Caco-2 (cell line): ENCODE results near the gene EGFR. TPM values are rescaled to one million over a fixed set of nuclear protein-coding genes. Genes with fewer than 3 reads are reported as not detected.

Experiments used
- BruUV-seq: library from RNA; stranded (reverse); fragments of 400-500 nt; replicated peaks from 2 replicates; lab custom pipeline; 2021; lab: Mats Ljungman, UMichigan
- CTCF ChIA-PET: fragments of 300-600 bp; sonication (Branson Sonifier 250); formaldehyde crosslinking; loops from one replicate; lab custom pipeline; 2022; ENCODE audit warnings: antibody characterized with exemption; lab: Charles Lee
- POLR2A ChIA-PET: fragments of 300-600 bp; sonication (Branson Sonifier 250); formaldehyde crosslinking; loops from one replicate; lab custom pipeline; 2022; ENCODE audit warnings: antibody characterized with exemption; lab: Charles Lee
- DNase-seq, 2 experiments: peaks; one replicate each; pipeline versions ENCODE4 v3.0.0 to v3.0.0-alpha.2; 2020 to 2022
- H3K27me3 ChIP-seq: replicated peaks from 2 replicates; pipeline ENCODE4 v1.6.0; 2011; ENCODE audit warnings: low read length; ENCODE audit not compliant: control insufficient read depth, insufficient read depth
- H3K36me3 ChIP-seq: 2 replicates; pipeline ENCODE4 v1.5.1; 2011; ENCODE audit warnings: low read length; ENCODE audit not compliant: control insufficient read depth, insufficient read depth
- H3K4me1 ChIP-seq: fragments of 250-450 bp; sonication (Bioruptor Pico); 2 replicates; pipeline ENCODE4 v1.5.1; 2020; ENCODE audit warnings: mild to moderate bottlenecking
- H3K4me3 ChIP-seq: 2 replicates; pipeline ENCODE4 v1.5.1; 2011; ENCODE audit warnings: low read depth, mild to moderate bottlenecking, control low read depth, low read length
- H3K9me3 ChIP-seq: fragments of 250-450 bp; sonication (Bioruptor Pico); 2 replicates; pipeline ENCODE4 v1.5.1; 2020; ENCODE audit warnings: mild to moderate bottlenecking, moderate library complexity
- H3K27ac Mint-ChIP-seq: one replicate; pipeline ENCODE4 v1.8.0; 2022; ENCODE audit warnings: mixed read lengths; ENCODE audit not compliant: unreplicated experiment
- H3K27me3 Mint-ChIP-seq: one replicate; pipeline ENCODE4 v1.8.0; 2022; ENCODE audit warnings: mixed read lengths; ENCODE audit not compliant: insufficient read depth, unreplicated experiment
- H3K36me3 Mint-ChIP-seq: one replicate; pipeline ENCODE4 v1.8.0; 2022; ENCODE audit warnings: mild to moderate bottlenecking, mixed read lengths; ENCODE audit not compliant: insufficient read depth, unreplicated experiment
- H3K4me1 Mint-ChIP-seq: one replicate; pipeline ENCODE4 v1.8.0; 2022; ENCODE audit warnings: low read depth, mixed read lengths; ENCODE audit not compliant: unreplicated experiment
- H3K4me3 Mint-ChIP-seq: one replicate; pipeline ENCODE4 v1.8.0; 2022; ENCODE audit warnings: mild to moderate bottlenecking, moderate library complexity, mixed read lengths; ENCODE audit not compliant: unreplicated experiment
- H3K9me3 Mint-ChIP-seq: one replicate; pipeline ENCODE4 v1.8.0; 2022; ENCODE audit warnings: mixed read lengths; ENCODE audit not compliant: unreplicated experiment
- CTCF ChIP-seq, 2 experiments: fragments of 200-600 bp in 1 of 2; IDR thresholded peaks; 1 replicate in 1 of 2; 2 replicates in 1 of 2; pipeline versions ENCODE4 v1.5.1 to v1.8.0; 2011 to 2022; ENCODE audit warnings: antibody characterized with exemption in 1 of 2, control low read depth in 1 of 2, inconsistent platforms in 1 of 2, low read depth in 1 of 2, low read length in 1 of 2, mild to moderate bottlenecking in 1 of 2, moderate library complexity in 1 of 2; ENCODE audit not compliant: insufficient read depth in 1 of 2, severe bottlenecking in 1 of 2, unreplicated experiment in 1 of 2
- intact Hi-C: fragments of 100-400 bp; cut with micrococcal nuclease; formaldehyde crosslinking; loops from one replicate; pipeline ENCODE4 v1.10.0; 2022; ENCODE audit not compliant: unreplicated experiment
- total RNA-seq: library from RNA; stranded (reverse); gene quantifications from 2 replicates; pipeline ENCODE4 v1.2.3, GENCODE V29; 2022

The EGFR gene
- total RNA-seq, 1 experiment from 2014 or later: 60.1 TPM

GRCh38 chr7:55173671-55174070 lies 154.9 kb downstream of the EGFR start:
- no peaks in the 10 kb centered on the region for H3K27me3 ChIP-seq
- no peak overlapping the region for H3K27ac Mint-ChIP-seq
- peaks cover 17% of the 10 kb centered on the region for H3K36me3 Mint-ChIP-seq
- peaks cover 2% of the 10 kb centered on the region; the same call in 1 of the 2 replicates for H3K36me3 ChIP-seq
- CTCF ChIA-PET: no interaction called here
- peak in 1 of 2 experiments; percentile 6 for TF ChIP-seq CTCF (IDR thresholded peaks at IDR 0.05; ENCODE audit: insufficient read depth in 1 of 2, low read depth in 1 of 2, low read length in 1 of 2, severe bottlenecking in 1 of 2, unreplicated experiment in 1 of 2)
- no peak overlapping the region for H3K4me3 ChIP-seq
- H3K4me3 Mint-ChIP-seq: no peak overlapping the region
- peak in 1 of 2 experiments; percentile 14 for DNase-seq
- POLR2A ChIA-PET: no interaction called here
- H3K9me3 ChIP-seq: no peaks in the 10 kb centered on the region
- no peaks in the 10 kb centered on the region for H3K27me3 Mint-ChIP-seq
- peaks cover 10% of the 10 kb centered on the region for H3K4me1 Mint-ChIP-seq
- no peaks in the 10 kb centered on the region for H3K9me3 Mint-ChIP-seq
- intact Hi-C loops: no loop called here
- BruUV-seq: no TSS peak
- peaks cover 15% of the 10 kb centered on the region for H3K4me1 ChIP-seq

- H3K27me3 ChIP-seq: no peaks in the 10 kb centered on the region
- peaks cover 2% of the 10 kb centered on the region; the same call in 1 of the 2 replicates for H3K36me3 ChIP-seq
- Mint-ChIP-seq H3K27ac (no peak overlapping the region), H3K4me1 (peaks cover 18% of the 10 kb centered on the region), H3K27me3 (no peaks in the 10 kb centered on the region), H3K9me3 (no peaks in the 10 kb centered on the region), H3K4me3 (no peak overlapping the region), H3K36me3 (peaks cover 25% of the 10 kb centered on the region)
- DNase-seq: no peak
- POLR2A ChIA-PET: no interaction called here
- peaks cover 23% of the 10 kb centered on the region for H3K4me1 ChIP-seq
- no peaks in the 10 kb centered on the region for H3K9me3 ChIP-seq
- intact Hi-C loops: no loop called here
- TF ChIP-seq CTCF (IDR thresholded peaks at IDR 0.05; ENCODE audit: insufficient read depth in 1 of 2, low read depth in 1 of 2, low read length in 1 of 2, severe bottlenecking in 1 of 2, unreplicated experiment in 1 of 2): no peak
- H3K4me3 ChIP-seq: no peak overlapping the region
- CTCF ChIA-PET: no interaction called here
- BruUV-seq: no TSS peak
Observed at GRCh38 chr7:55174456-55174855, 155.6 kb downstream of the EGFR start.

GRCh38 chr7:55174856-55175255 lies 156.0 kb downstream of the EGFR start:
- Mint-ChIP-seq H3K27me3 (no peaks in the 10 kb centered on the region), H3K36me3 (peaks cover 26% of the 10 kb centered on the region), H3K4me3 (no peak overlapping the region), H3K27ac (no peak overlapping the region), H3K4me1 (peaks cover 19% of the 10 kb centered on the region), H3K9me3 (no peaks in the 10 kb centered on the region)
- no peaks in the 10 kb centered on the region for H3K9me3 ChIP-seq
- intact Hi-C loops: no loop called here
- H3K27me3 ChIP-seq: no peaks in the 10 kb centered on the region
- H3K4me1 ChIP-seq: peaks cover 27% of the 10 kb centered on the region
- BruUV-seq: no TSS peak
- ChIA-PET CTCF (no interaction called here), POLR2A (no interaction called here)
- no peak overlapping the region for H3K4me3 ChIP-seq
- TF ChIP-seq CTCF (IDR thresholded peaks at IDR 0.05; ENCODE audit: insufficient read depth in 1 of 2, low read depth in 1 of 2, low read length in 1 of 2, severe bottlenecking in 1 of 2, unreplicated experiment in 1 of 2): no peak
- H3K36me3 ChIP-seq: peaks cover 2% of the 10 kb centered on the region; the same call in 1 of the 2 replicates
- peak in 1 of 2 experiments; percentile 2 for DNase-seq
